ENCODE data around the gene BMP5.

BMP5 gene

GRCh38 chr6:55833284-55833683, 42.1 kb downstream of the BMP5 start:
- H3K9me3 ChIP-seq (ENCODE audit: insufficient read depth, low read depth, low read length): no peaks in the 10 kb centered on the region
- no peaks in the 10 kb centered on the region for H3K4me1 ChIP-seq (ENCODE audit: insufficient read depth, low read length, poor library complexity, severe bottlenecking)
- H3K4me3 ChIP-seq (ENCODE audit: low read length, poor library complexity, severe bottlenecking): no peak overlapping the region
- no peaks in the 10 kb centered on the region for H4K20me1 ChIP-seq (ENCODE audit: insufficient read depth, low read length, poor library complexity, severe bottlenecking)
- H3F3A ChIP-seq (ENCODE audit: low read depth): no peaks in the 10 kb centered on the region
- no peaks in the 10 kb centered on the region for H3K36me3 ChIP-seq (ENCODE audit: insufficient read depth, low read length)
- no peaks in the 10 kb centered on the region for H3K27me3 ChIP-seq (ENCODE audit: insufficient read depth, low read length, poor library complexity, severe bottlenecking)
- TF ChIP-seq, protein P1, sequence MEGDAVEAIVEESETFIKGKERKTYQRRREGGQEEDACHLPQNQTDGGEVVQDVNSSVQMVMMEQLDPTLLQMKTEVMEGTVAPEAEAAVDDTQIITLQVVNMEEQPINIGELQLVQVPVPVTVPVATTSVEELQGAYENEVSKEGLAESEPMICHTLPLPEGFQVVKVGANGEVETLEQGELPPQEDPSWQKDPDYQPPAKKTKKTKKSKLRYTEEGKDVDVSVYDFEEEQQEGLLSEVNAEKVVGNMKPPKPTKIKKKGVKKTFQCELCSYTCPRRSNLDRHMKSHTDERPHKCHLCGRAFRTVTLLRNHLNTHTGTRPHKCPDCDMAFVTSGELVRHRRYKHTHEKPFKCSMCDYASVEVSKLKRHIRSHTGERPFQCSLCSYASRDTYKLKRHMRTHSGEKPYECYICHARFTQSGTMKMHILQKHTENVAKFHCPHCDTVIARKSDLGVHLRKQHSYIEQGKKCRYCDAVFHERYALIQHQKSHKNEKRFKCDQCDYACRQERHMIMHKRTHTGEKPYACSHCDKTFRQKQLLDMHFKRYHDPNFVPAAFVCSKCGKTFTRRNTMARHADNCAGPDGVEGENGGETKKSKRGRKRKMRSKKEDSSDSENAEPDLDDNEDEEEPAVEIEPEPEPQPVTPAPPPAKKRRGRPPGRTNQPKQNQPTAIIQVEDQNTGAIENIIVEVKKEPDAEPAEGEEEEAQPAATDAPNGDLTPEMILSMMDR (conservative IDR thresholded peaks at IDR 0.05; ENCODE audit: low read length): no peak
- TF ChIP-seq EZH2phosphoT487 (IDR thresholded peaks at IDR 0.05; ENCODE audit: borderline replicate concordance): no peak
- H3K4me2 ChIP-seq (ENCODE audit: low read depth, low read length, poor library complexity, severe bottlenecking): no peak overlapping the region
- H2AFZ ChIP-seq (ENCODE audit: low read length): no peak overlapping the region
- H3K79me2 ChIP-seq (ENCODE audit: insufficient read depth, low read length): no peaks in the 10 kb centered on the region
- no peak overlapping the region for H3K9ac ChIP-seq (ENCODE audit: low read depth, low read length, poor library complexity, severe bottlenecking)
- no peaks in the 10 kb centered on the region for H3K9me2 ChIP-seq (replicated peaks; ENCODE audit: low read depth, low read length)

DNA sequence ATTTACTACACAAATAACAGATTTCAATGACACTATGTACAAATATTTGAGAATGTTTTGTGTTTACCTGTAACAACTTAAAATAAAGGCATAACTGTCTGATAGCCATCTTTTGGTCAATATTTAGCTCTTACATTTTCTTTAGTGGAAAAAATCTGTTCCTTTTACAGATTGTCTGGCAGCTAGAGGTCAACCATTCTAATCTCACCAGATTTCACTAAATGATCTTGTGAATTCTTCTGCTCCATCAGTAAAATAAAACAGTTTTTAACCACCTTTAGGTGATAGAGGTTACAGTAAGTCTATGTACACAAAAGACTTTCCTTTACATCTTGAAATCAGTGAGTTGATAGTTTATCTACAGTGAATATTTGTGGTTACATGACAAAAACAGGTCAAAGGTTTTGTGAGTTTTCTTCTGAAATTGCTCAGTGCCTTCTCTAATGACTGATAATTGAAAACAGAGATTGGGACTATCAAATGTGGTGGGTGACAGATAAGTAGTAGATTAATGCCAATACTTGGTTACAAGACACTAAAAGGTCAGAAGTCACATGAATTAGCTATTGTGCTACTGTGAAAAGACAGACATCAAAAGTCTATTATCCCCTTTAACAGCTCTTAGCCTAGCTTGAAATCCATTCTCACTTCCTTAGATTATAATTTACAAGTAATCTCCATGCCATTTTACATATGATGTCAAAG, 47.4 kb downstream of the BMP5 start:
- Histone ChIP-seq H3K4me1 (ENCODE audit: insufficient read depth, low read length, poor library complexity, severe bottlenecking) (no peaks in the 10 kb centered on the region), H3K9me2 (replicated peaks; ENCODE audit: low read depth, low read length) (no peaks in the 10 kb centered on the region), H4K20me1 (ENCODE audit: insufficient read depth, low read length, poor library complexity, severe bottlenecking) (no peaks in the 10 kb centered on the region), H3K4me2 (ENCODE audit: low read depth, low read length, poor library complexity, severe bottlenecking) (no peak overlapping the region), H3K9me3 (ENCODE audit: insufficient read depth, low read depth, low read length) (no peaks in the 10 kb centered on the region), H3F3A (ENCODE audit: low read depth) (no peaks in the 10 kb centered on the region), H3K4me3 (ENCODE audit: low read length, poor library complexity, severe bottlenecking) (no peak overlapping the region), H3K36me3 (ENCODE audit: insufficient read depth, low read length) (no peaks in the 10 kb centered on the region), H3K79me2 (ENCODE audit: insufficient read depth, low read length) (no peaks in the 10 kb centered on the region), H3K9ac (ENCODE audit: low read depth, low read length, poor library complexity, severe bottlenecking) (no peak overlapping the region), H3K27me3 (ENCODE audit: insufficient read depth, low read length, poor library complexity, severe bottlenecking) (no peaks in the 10 kb centered on the region), H2AFZ (ENCODE audit: low read length) (no peak overlapping the region)
- TF ChIP-seq, protein P1 (conservative IDR thresholded peaks at IDR 0.05; ENCODE audit: low read length): no peak
- TF ChIP-seq EZH2phosphoT487 (IDR thresholded peaks at IDR 0.05; ENCODE audit: borderline replicate concordance): no peak

GRCh38 chr6:55826941-55827340, 48.4 kb downstream of the BMP5 start:
- Histone ChIP-seq H2AFZ (ENCODE audit: low read length) (no peak overlapping the region), H4K20me1 (ENCODE audit: insufficient read depth, low read length, poor library complexity, severe bottlenecking) (no peaks in the 10 kb centered on the region), H3K9me2 (replicated peaks; ENCODE audit: low read depth, low read length) (no peaks in the 10 kb centered on the region), H3K4me2 (ENCODE audit: low read depth, low read length, poor library complexity, severe bottlenecking) (no peak overlapping the region), H3K9ac (ENCODE audit: low read depth, low read length, poor library complexity, severe bottlenecking) (no peak overlapping the region), H3K4me3 (ENCODE audit: low read length, poor library complexity, severe bottlenecking) (no peak overlapping the region), H3K4me1 (ENCODE audit: insufficient read depth, low read length, poor library complexity, severe bottlenecking) (no peaks in the 10 kb centered on the region), H3K79me2 (ENCODE audit: insufficient read depth, low read length) (no peaks in the 10 kb centered on the region), H3F3A (ENCODE audit: low read depth) (no peaks in the 10 kb centered on the region), H3K9me3 (ENCODE audit: insufficient read depth, low read depth, low read length) (no peaks in the 10 kb centered on the region), H3K27me3 (ENCODE audit: insufficient read depth, low read length, poor library complexity, severe bottlenecking) (no peaks in the 10 kb centered on the region), H3K36me3 (ENCODE audit: insufficient read depth, low read length) (no peaks in the 10 kb centered on the region)
- TF ChIP-seq, protein P1 (conservative IDR thresholded peaks at IDR 0.05; ENCODE audit: low read length): no peak
- TF ChIP-seq EZH2phosphoT487 (IDR thresholded peaks at IDR 0.05; ENCODE audit: borderline replicate concordance): no peak
